Stomach (tissue), 9 donors: Measurements from ENCODE around the gene TMEM119. TPM values are rescaled to one million over a fixed set of nuclear protein-coding genes. Genes with fewer than 3 reads are reported as not detected.

Experiments
- DNase-seq, 2 donors: peaks; one replicate each; pipeline versions ENCODE4 v3.0.0 to v3.0.0-alpha.2; 2013 to 2019
- H3K27ac ChIP-seq, 5 donors: fragments of 200-600 bp in 4 of 5; sonication (generic) in 4 of 5; one replicate each; pipeline ENCODE4 v1.5.1; 2013 to 2019; ENCODE audit warnings: mild to moderate bottlenecking in 1 of 5, moderate library complexity in 1 of 5
- H3K27me3 ChIP-seq, 3 donors: fragments of 200-600 bp; sonication (generic); one replicate each; pipeline ENCODE4 v1.5.1; 2017 to 2019; ENCODE audit warnings: mixed run types in 1 of 3
- H3K36me3 ChIP-seq, 4 donors: fragments of 200-600 bp; sonication (generic); 1 replicate in 3 of 4; 2 replicates in 1 of 4; pipeline ENCODE4 v1.5.1; 2016 to 2019
- H3K4me1 ChIP-seq, 4 donors: fragments of 200-600 bp; sonication (generic); one replicate each; pipeline ENCODE4 v1.5.1; 2016 to 2019
- H3K4me3 ChIP-seq, 4 donors: fragments of 200-600 bp; sonication (generic) in 3 of 4; one replicate each; pipeline ENCODE4 v1.5.1; 2016 to 2019; ENCODE audit warnings: mild to moderate bottlenecking in 1 of 4
- H3K9me3 ChIP-seq, 4 donors: fragments of 200-600 bp; sonication (generic); one replicate each; pipeline ENCODE4 v1.5.1; 2016 to 2019
- EP300 ChIP-seq: sonication (generic); formaldehyde crosslinking; IDR thresholded peaks from one replicate; pipeline ENCODE4 v1.6.1; 2017; ENCODE audit warnings: antibody characterized with exemption
- POLR2A ChIP-seq, 4 donors: fragments of 450-650 bp; IDR thresholded peaks; one replicate each; pipeline ENCODE4 v1.6.1; 2016; ENCODE audit warnings: antibody characterized with exemption in 4 of 4, control low read depth in 2 of 4, mild to moderate bottlenecking in 1 of 4, moderate library complexity in 1 of 4
- POLR2AphosphoS5 ChIP-seq, 3 donors: sonication (generic); formaldehyde crosslinking; IDR thresholded peaks; one replicate each; pipeline ENCODE4 v1.6.1; 2016; ENCODE audit warnings: antibody characterized with exemption in 3 of 3
- WGBS, 5 donors: extraction: QIAGEN DNeasy Blood & Tissue Kit in 3 of 5; methylation state at CpG; one replicate each; pipeline versions ENCODE4 v1.1.5 to v1.1.7; 2013 to 2018; 5-methylcytosine and 5-hydroxymethylcytosine counted together
- intact Hi-C: fragments of 100-400 bp; cut with DNase I; formaldehyde crosslinking; loops from one replicate; pipeline ENCODE4 v1.15.1; 2023; ENCODE audit warnings: low total_unique reads
- polyA plus RNA-seq, 3 donors: library from polyadenylated mRNA; stranded (reverse); fragments of 200-250 nt; gene quantifications; one replicate each; pipeline ENCODE4 v1.2.3, GENCODE V29; 2013
- total RNA-seq, 5 donors: library from RNA; depleted of rRNA; stranded (reverse); fragments of >200 nt; gene quantifications; one replicate each; pipeline versions ENCODE4 v1.1.0 to v1.2.3, GENCODE V29; 2014 to 2016
- TF ChIP-seq, protein P1 (sequence below), 7 experiments: fragments of 450-650 bp in 4 of 7; fragments of 200-600 bp in 3 of 7; sonication (generic) in 3 of 7; IDR thresholded peaks; one replicate each; pipeline ENCODE4 v1.5.1; 2016 to 2019; ENCODE audit warnings: antibody characterized with exemption in 7 of 7, control low read depth in 2 of 7, mild to moderate bottlenecking in 1 of 7
- donor health status: healthy with polysubstance abuse.
- donor health status: Bipolar disorder and iron deficiency.
- donor health status: healthy.

TMEM119 gene
- total and polyA plus RNA-seq, 8 donors: 0.45 to 17.1 (median 11.2) TPM; not detected in 1

DNA sequence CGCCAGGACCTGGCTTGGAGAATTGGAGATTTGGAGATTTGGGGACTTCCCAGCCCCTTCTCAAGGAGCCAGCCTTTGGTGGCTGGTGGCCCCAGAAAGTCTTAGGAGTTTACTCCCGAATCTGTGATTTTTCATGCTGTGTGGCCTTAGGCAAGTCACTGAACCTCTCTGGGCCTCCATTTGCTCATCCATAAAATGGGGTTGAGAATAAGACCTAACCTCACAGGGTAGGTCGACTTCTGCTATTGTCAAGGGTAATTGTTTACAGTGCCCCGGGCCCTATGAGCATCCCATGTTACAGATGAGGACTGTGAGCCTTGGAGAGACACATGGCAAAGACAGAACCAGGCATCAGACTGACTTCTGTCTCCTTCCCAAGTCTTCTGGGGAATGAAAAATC, 16.2 kb upstream of the TMEM119 start:
- Histone ChIP-seq H3K27ac (no peak overlapping the region), H3K27me3 (peaks cover 0 to 8% (median 0%) of the 10 kb centered on the region in 3 donors), H3K4me3 (no peak overlapping the region), H3K36me3 (no peaks in the 10 kb centered on the region), H3K9me3 (no peaks in the 10 kb centered on the region), H3K4me1 (peaks cover 0 to 41% (median 22%) of the 10 kb centered on the region in 4 donors)
- intact Hi-C loops: no loop called here
- TF ChIP-seq EP300: no peak
- no peak for TF ChIP-seq POLR2AphosphoS5 (IDR thresholded peaks at IDR 0.05)
- TF ChIP-seq, protein P1, sequence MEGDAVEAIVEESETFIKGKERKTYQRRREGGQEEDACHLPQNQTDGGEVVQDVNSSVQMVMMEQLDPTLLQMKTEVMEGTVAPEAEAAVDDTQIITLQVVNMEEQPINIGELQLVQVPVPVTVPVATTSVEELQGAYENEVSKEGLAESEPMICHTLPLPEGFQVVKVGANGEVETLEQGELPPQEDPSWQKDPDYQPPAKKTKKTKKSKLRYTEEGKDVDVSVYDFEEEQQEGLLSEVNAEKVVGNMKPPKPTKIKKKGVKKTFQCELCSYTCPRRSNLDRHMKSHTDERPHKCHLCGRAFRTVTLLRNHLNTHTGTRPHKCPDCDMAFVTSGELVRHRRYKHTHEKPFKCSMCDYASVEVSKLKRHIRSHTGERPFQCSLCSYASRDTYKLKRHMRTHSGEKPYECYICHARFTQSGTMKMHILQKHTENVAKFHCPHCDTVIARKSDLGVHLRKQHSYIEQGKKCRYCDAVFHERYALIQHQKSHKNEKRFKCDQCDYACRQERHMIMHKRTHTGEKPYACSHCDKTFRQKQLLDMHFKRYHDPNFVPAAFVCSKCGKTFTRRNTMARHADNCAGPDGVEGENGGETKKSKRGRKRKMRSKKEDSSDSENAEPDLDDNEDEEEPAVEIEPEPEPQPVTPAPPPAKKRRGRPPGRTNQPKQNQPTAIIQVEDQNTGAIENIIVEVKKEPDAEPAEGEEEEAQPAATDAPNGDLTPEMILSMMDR (IDR thresholded peaks at IDR 0.05): no peak
- no peak for TF ChIP-seq POLR2A (IDR thresholded peaks at IDR 0.05)
- WGBS, 5 donors: 74 to 85% (median 81%) methylated on average over 3 to 4 of the region's 4 CpGs
- no peak for DNase-seq

DNA sequence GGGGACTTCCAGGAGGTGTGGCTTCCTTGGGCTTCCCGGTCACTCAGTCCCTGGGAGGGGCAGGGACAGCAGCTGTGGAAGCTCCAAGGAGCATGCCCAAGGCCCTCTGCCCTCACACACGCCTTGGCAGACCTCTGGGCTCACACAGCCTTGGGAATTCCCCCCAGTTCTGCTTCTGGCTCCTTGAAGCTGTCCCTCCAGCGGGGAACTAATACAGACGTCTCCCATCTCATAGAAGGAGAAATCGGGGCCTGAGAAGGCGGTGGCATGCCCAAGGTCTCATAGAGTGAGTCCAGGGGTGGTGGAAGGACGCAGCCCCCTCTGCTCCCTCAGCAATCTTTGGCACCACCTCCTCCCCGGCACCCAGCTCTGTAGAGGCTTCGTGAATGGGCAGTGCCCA, 15.7 kb upstream of the TMEM119 start:
- intact Hi-C loops: no loop called here
- Histone ChIP-seq H3K27me3 (peaks cover 0 to 8% (median 0%) of the 10 kb centered on the region in 3 donors), H3K36me3 (no peaks in the 10 kb centered on the region), H3K27ac (no peak overlapping the region), H3K4me3 (no peak overlapping the region), H3K4me1 (peaks cover 0 to 41% (median 21%) of the 10 kb centered on the region in 4 donors), H3K9me3 (no peaks in the 10 kb centered on the region)
- 40 to 56% (median 51%) methylated on average over 8 to 9 of the region's 9 CpGs for WGBS, 5 donors
- TF ChIP-seq POLR2A (IDR thresholded peaks at IDR 0.05) (no peak), EP300 (no peak), POLR2AphosphoS5 (IDR thresholded peaks at IDR 0.05) (no peak)
- TF ChIP-seq, protein P1 (IDR thresholded peaks at IDR 0.05): no peak
- DNase-seq: no peak

DNA sequence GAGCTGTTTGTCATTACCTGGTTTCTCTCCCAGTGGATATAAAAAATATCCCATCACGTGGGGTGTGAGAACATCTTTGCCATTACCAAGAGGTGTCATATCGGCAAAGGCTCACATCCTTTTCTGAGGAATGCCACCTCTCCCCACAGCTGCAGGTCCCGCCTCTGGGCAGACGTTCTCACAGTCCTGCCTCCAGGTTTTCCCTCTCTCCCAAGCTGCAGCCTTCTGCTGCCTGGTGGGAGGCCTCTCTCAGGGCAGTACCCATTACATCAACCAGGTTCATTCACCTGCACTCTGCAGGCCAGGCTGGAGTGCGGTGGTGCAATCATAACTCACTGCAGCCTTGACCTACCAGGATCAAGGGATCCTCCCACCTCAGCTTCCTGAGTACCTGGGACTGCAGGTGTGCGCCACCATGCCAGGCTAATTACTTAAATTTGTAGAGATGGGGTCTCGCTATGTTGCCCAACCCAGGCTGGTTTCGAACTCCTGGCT, 15.0 kb upstream of the TMEM119 start:
- 63 to 84% (median 71%) methylated on average over 6 to 8 of the region's 8 CpGs for WGBS, 5 donors

DNA sequence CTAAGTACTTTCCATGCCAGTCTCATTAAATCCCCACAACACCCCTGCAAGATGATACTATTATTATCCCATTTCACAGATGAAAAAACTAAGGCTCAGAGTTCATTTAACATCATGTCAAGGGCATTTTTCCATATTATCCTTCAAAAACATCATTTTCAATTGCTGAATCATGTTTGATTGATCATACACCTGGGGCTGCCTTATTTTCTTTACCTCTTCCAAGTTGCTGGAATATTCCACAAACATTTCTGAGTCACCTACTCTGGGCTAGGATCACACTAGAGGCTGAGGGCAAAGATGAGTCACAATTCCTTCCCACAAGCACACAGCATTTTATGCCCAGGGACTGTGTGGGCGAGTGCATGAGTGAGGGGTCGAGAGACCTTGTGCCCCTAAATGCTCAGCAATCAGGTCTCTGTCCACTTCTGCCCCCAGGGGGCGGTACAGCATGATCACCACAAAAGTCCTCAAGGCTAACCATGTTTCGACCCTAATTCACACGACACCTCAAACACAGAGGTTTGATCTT, 14.1 kb upstream of the TMEM119 start:
- intact Hi-C loops: no loop called here
- WGBS, 5 donors: 39 to 82% (median 53%) methylated on average over 2 to 5 of the region's 5 CpGs
- DNase-seq: no peak
- Histone ChIP-seq H3K27ac (no peak overlapping the region), H3K9me3 (no peaks in the 10 kb centered on the region), H3K27me3 (peaks cover 0 to 8% (median 3%) of the 10 kb centered on the region in 3 donors), H3K36me3 (no peaks in the 10 kb centered on the region), H3K4me3 (no peak overlapping the region), H3K4me1 (peaks cover 0 to 26% (median 9%) of the 10 kb centered on the region in 4 donors)
- TF ChIP-seq, protein P1 (IDR thresholded peaks at IDR 0.05): peak in 2 of 7 experiments; percentile 9 to 17
- no peak for TF ChIP-seq POLR2A (IDR thresholded peaks at IDR 0.05)

More for the DNA sequence above, 15.0 kb upstream of the TMEM119 start:
- H3K27ac ChIP-seq: no peak overlapping the region
- H3K4me3 ChIP-seq: no peak overlapping the region
- H3K4me1 ChIP-seq: peaks cover 0 to 35% (median 15%) of the 10 kb centered on the region in 4 donors
- H3K27me3 ChIP-seq: peaks cover 0 to 8% (median 1%) of the 10 kb centered on the region in 3 donors
- DNase-seq: no peak
- no peak for TF ChIP-seq EP300
- no peak for TF ChIP-seq POLR2AphosphoS5 (IDR thresholded peaks at IDR 0.05)
- no peak for TF ChIP-seq POLR2A (IDR thresholded peaks at IDR 0.05)
- TF ChIP-seq, protein P1 (IDR thresholded peaks at IDR 0.05): no peak
- H3K36me3 ChIP-seq: no peaks in the 10 kb centered on the region
- intact Hi-C loops: no loop called here
- H3K9me3 ChIP-seq: no peaks in the 10 kb centered on the region
